Activated CD4-positive, CD25-positive, alpha-beta regulatory T cell (primary cell): ENCODE measurements around the gene IL1RL1.

Source experiments
- DNase-seq, 4 experiments: peaks; one replicate each; lab custom pipeline; 2025; lab: John Stamatoyannopoulos, UW

Gene IL1RL1

GRCh38 chr2:102367331-102367971 lies 56.1 kb downstream of the IL1RL1 start:
- DNase-seq = no peak

GRCh38 chr2:102368461-102369109 lies 57.2 kb downstream of the IL1RL1 start:
- no peak for DNase-seq

- DNase-seq = no peak
These were observed 58.5 kb downstream of the IL1RL1 start for GRCh38 chr2:102369866-102370265.

- DNase-seq = no peak
These were observed 64.8 kb downstream of the IL1RL1 start for GRCh38 chr2:102376052-102376591.

GRCh38 chr2:102383722-102384121 lies 72.4 kb downstream of the IL1RL1 start:
- DNase-seq = no peak

- DNase-seq = no peak
These were observed 74.2 kb downstream of the IL1RL1 start for GRCh38 chr2:102385522-102385921.

GRCh38 chr2:102386004-102386403 lies 74.6 kb downstream of the IL1RL1 start:
- no peak for DNase-seq

- no peak for DNase-seq
These were observed 75.6 kb downstream of the IL1RL1 start for GRCh38 chr2:102386867-102387541.

- DNase-seq = no peak
These were observed 76.6 kb downstream of the IL1RL1 start for GRCh38 chr2:102387763-102388546.

GRCh38 chr2:102391565-102391964 lies 80.2 kb downstream of the IL1RL1 start:
- DNase-seq = no peak

GRCh38 chr2:102392096-102392495 lies 80.7 kb downstream of the IL1RL1 start:
- DNase-seq = no peak

- DNase-seq = no peak
These were observed 81.6 kb downstream of the IL1RL1 start for GRCh38 chr2:102392942-102393341.

GRCh38 chr2:102396012-102396411 lies 84.6 kb downstream of the IL1RL1 start:
- no peak for DNase-seq

- DNase-seq = no peak
These were observed 85.8 kb downstream of the IL1RL1 start for GRCh38 chr2:102397209-102397608.

GRCh38 chr2:102399499-102400141 lies 88.3 kb downstream of the IL1RL1 start:
- DNase-seq = no peak

- DNase-seq = no peak
These were observed 90.1 kb downstream of the IL1RL1 start for GRCh38 chr2:102401456-102401855.
